ENCODE results near the gene B3GAT1.
"Not testable (repeated sequence)": the region's sequence is repeated elsewhere in the genome, so short reads cannot be mapped to it uniquely, and the experiment has no call there.

Gene B3GAT1

GRCh38 chr11:134450186-134450585, 38.1 kb upstream of the B3GAT1 start:
- FAIRE-seq (no peak), DNase-seq (ENCODE audit: insufficient read length) (no peak)
- no peak for TF ChIP-seq TAF1 (IDR thresholded peaks at IDR 0.05; ENCODE audit: borderline replicate concordance, low read depth, low read length)
- TF ChIP-seq POLR2A (IDR thresholded peaks at IDR 0.05; ENCODE audit: low read depth, low read length): no peak
- TF ChIP-seq POLR2AphosphoS5 (IDR thresholded peaks at IDR 0.05; ENCODE audit: low read depth, low read length): no peak

- FAIRE-seq (no peak), DNase-seq (ENCODE audit: insufficient read length) (no peak)
- no peak for TF ChIP-seq TAF1 (IDR thresholded peaks at IDR 0.05; ENCODE audit: borderline replicate concordance, low read depth, low read length)
- TF ChIP-seq POLR2A (IDR thresholded peaks at IDR 0.05; ENCODE audit: low read depth, low read length): no peak
- TF ChIP-seq POLR2AphosphoS5 (IDR thresholded peaks at IDR 0.05; ENCODE audit: low read depth, low read length): no peak
Measured at GRCh38 chr11:134449713-134450112, 37.7 kb upstream of the B3GAT1 start.

GRCh38 chr11:134449051-134449450, 37.0 kb upstream of the B3GAT1 start:
- TF ChIP-seq POLR2A (IDR thresholded peaks at IDR 0.05; ENCODE audit: low read depth, low read length) (no peak), POLR2AphosphoS5 (IDR thresholded peaks at IDR 0.05; ENCODE audit: low read depth, low read length) (no peak), TAF1 (IDR thresholded peaks at IDR 0.05; ENCODE audit: borderline replicate concordance, low read depth, low read length) (no peak)
- FAIRE-seq (no peak), DNase-seq (ENCODE audit: insufficient read length) (no peak)

GRCh38 chr11:134447696-134448095, 35.7 kb upstream of the B3GAT1 start:
- TF ChIP-seq TAF1 (IDR thresholded peaks at IDR 0.05; ENCODE audit: borderline replicate concordance, low read depth, low read length) (no peak), POLR2A (IDR thresholded peaks at IDR 0.05; ENCODE audit: low read depth, low read length) (no peak), POLR2AphosphoS5 (IDR thresholded peaks at IDR 0.05; ENCODE audit: low read depth, low read length) (no peak)
- DNase-seq (ENCODE audit: insufficient read length): no peak
- FAIRE-seq: no peak

- no peak for DNase-seq (ENCODE audit: insufficient read length)
- no peak for FAIRE-seq
- no peak for TF ChIP-seq POLR2AphosphoS5 (IDR thresholded peaks at IDR 0.05; ENCODE audit: low read depth, low read length)
- no peak for TF ChIP-seq TAF1 (IDR thresholded peaks at IDR 0.05; ENCODE audit: borderline replicate concordance, low read depth, low read length)
- no peak for TF ChIP-seq POLR2A (IDR thresholded peaks at IDR 0.05; ENCODE audit: low read depth, low read length)
Measured at GRCh38 chr11:134445601-134446325, 33.7 kb upstream of the B3GAT1 start.

- FAIRE-seq: peak; percentile 76
- not testable (repeated sequence) for DNase-seq (ENCODE audit: insufficient read length)
Measured at GRCh38 chr11:134444160-134445108, 32.4 kb upstream of the B3GAT1 start.

- no peak for TF ChIP-seq POLR2AphosphoS5 (IDR thresholded peaks at IDR 0.05; ENCODE audit: low read depth, low read length)
- no peak for TF ChIP-seq POLR2A (IDR thresholded peaks at IDR 0.05; ENCODE audit: low read depth, low read length)
- TF ChIP-seq TAF1 (IDR thresholded peaks at IDR 0.05; ENCODE audit: borderline replicate concordance, low read depth, low read length): no peak
- DNase-seq (ENCODE audit: insufficient read length) (no peak), FAIRE-seq (no peak)
Measured at GRCh38 chr11:134443246-134443645, 31.2 kb upstream of the B3GAT1 start.

- DNase-seq (ENCODE audit: insufficient read length) (no peak), FAIRE-seq (no peak)
- TF ChIP-seq POLR2A (IDR thresholded peaks at IDR 0.05; ENCODE audit: low read depth, low read length) (no peak), POLR2AphosphoS5 (IDR thresholded peaks at IDR 0.05; ENCODE audit: low read depth, low read length) (no peak), TAF1 (IDR thresholded peaks at IDR 0.05; ENCODE audit: borderline replicate concordance, low read depth, low read length) (no peak)
Measured at GRCh38 chr11:134442246-134442645, 30.2 kb upstream of the B3GAT1 start.

- TF ChIP-seq POLR2AphosphoS5 (IDR thresholded peaks at IDR 0.05; ENCODE audit: low read depth, low read length) (no peak), POLR2A (IDR thresholded peaks at IDR 0.05; ENCODE audit: low read depth, low read length) (no peak), TAF1 (IDR thresholded peaks at IDR 0.05; ENCODE audit: borderline replicate concordance, low read depth, low read length) (no peak)
- no peak for DNase-seq (ENCODE audit: insufficient read length)
- no peak for FAIRE-seq
Measured at GRCh38 chr11:134441706-134442105, 29.7 kb upstream of the B3GAT1 start.

GRCh38 chr11:134441281-134441680, 29.2 kb upstream of the B3GAT1 start:
- TF ChIP-seq POLR2A (IDR thresholded peaks at IDR 0.05; ENCODE audit: low read depth, low read length): no peak
- no peak for TF ChIP-seq TAF1 (IDR thresholded peaks at IDR 0.05; ENCODE audit: borderline replicate concordance, low read depth, low read length)
- no peak for TF ChIP-seq POLR2AphosphoS5 (IDR thresholded peaks at IDR 0.05; ENCODE audit: low read depth, low read length)
- DNase-seq (ENCODE audit: insufficient read length) (no peak), FAIRE-seq (no peak)

- TF ChIP-seq TAF1 (IDR thresholded peaks at IDR 0.05; ENCODE audit: borderline replicate concordance, low read depth, low read length): no peak
- DNase-seq (ENCODE audit: insufficient read length): no peak
- no peak for FAIRE-seq
Measured at GRCh38 chr11:134440851-134441250, 28.8 kb upstream of the B3GAT1 start.
